ENCODE measurements around the gene TSNAX.

- TF ChIP-seq CTCF (IDR thresholded peaks at IDR 0.05), result no peak
- TF ChIP-seq POLR2A (IDR thresholded peaks at IDR 0.05), result no peak
Observed at GRCh38 chr1:231508497-231508896, 20.0 kb upstream of the TSNAX start.
